ENCODE results near the gene VPS13C. TPM values are rescaled to one million over a fixed set of nuclear protein-coding genes. Genes with fewer than 3 reads are reported as not detected.
"Not testable (repeated sequence)": the region's sequence is repeated elsewhere in the genome, so short reads cannot be mapped to it uniquely, and the experiment has no call there.

Gene VPS13C
- total RNA-seq, 1 donor: 79.8 TPM

GRCh38 chr15:62021991-62022600 is 38.2 kb downstream of the VPS13C start:
- H3K4me3 ChIP-seq (ENCODE audit: low read depth, low read length): no peak overlapping the region
- no peak for DNase-seq (ENCODE audit: low read depth)
- peak; percentile 35 for TF ChIP-seq CTCF (IDR thresholded peaks at IDR 0.05; ENCODE audit: insufficient read depth, low read length)

DNA sequence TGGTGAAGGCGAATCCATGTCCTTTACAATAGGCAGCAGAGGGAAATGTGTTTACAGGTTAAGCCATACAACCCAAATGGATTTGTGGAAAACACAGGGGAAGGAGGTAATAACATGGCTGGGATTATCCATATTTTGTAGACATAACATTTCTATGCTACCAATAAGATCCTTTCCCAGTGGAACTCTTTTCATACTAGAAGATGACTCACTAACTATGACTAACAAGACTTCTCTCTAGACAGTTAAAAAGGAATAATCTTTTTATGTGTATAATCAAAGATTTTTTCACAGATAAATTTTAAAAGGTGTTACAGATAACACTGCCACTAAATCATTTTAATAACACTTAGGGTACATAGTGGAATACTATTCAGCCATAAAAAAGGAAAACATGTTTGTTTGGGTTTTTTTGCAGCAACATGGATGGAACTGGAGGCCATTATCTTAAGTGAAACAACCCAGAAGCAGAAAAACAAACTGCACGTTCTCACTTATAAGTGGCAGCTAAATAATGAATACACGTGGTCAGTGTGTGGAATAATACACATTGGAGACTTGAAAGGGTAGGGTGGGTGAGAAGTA is 39.6 kb downstream of the VPS13C start:
- TF ChIP-seq CTCF (IDR thresholded peaks at IDR 0.05; ENCODE audit: insufficient read depth, low read length): no peak
- DNase-seq (ENCODE audit: low read depth): no peak
- H3K4me3 ChIP-seq (ENCODE audit: low read depth, low read length): no peak overlapping the region

- H3K4me3 ChIP-seq (ENCODE audit: low read depth, low read length); DNase-seq (ENCODE audit: low read depth): not testable (repeated sequence)
Measured at GRCh38 chr15:62005354-62005753, 54.9 kb downstream of the VPS13C start.

DNA sequence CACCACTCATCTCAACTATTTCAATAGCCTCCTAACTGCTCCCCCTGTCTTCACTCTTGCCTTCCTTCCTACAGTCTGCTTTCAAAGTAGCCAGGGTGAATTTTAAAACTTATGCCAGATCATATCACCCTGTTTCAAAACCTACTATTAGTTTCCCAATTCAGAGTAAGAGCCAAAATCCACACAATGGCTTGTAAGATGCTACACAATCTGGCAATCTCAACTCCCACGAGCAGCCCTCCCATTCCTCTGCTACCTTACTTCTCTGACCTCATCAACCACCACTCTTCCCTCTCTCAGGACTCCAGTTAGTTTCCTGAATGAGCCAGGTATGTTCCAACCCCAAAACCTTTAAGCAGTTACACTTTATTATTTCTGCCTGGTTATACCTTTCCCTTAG is 62.5 kb downstream of the VPS13C start:
- no peak overlapping the region for H3K4me3 ChIP-seq (ENCODE audit: low read depth, low read length)
- DNase-seq (ENCODE audit: low read depth): peak; percentile 70
- peak; percentile 24 for TF ChIP-seq CTCF (IDR thresholded peaks at IDR 0.05; ENCODE audit: insufficient read depth, low read length)

DNA sequence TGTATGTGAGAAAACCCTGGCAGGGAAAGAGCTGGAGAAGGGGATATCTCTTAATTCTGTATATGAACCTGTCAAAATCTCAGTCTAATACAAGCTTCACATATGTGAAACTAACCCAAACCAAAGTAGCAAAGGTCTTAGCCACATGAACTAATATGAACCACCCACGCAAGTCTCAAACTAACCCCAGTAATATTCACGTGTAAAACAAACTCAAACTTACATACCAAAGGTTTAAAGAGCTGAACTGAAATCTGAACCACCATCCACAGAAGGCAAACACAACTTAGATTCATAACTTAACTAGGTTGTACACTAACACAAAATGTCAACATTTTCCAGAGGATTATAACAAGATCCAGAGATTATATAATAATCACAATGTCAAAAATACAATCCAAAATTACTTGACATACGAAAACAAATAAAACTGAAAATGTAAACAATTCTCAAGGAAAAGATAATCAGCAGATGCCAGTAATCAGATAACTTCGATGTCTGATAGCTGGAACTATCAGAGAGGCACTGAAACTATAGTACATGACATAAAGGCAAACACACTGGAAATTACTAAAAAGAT is 64.1 kb downstream of the VPS13C start:
- DNase-seq (ENCODE audit: low read depth): no peak
- no peak for TF ChIP-seq CTCF (IDR thresholded peaks at IDR 0.05; ENCODE audit: insufficient read depth, low read length)

GRCh38 chr15:61994216-61994615 is 66.0 kb downstream of the VPS13C start:
- no peak for TF ChIP-seq CTCF (IDR thresholded peaks at IDR 0.05; ENCODE audit: insufficient read depth, low read length)

More for the DNA sequence above, 64.1 kb downstream of the VPS13C start:
- H3K4me3 ChIP-seq (ENCODE audit: low read depth, low read length): no peak overlapping the region

GRCh38 chr15:61992518-61992917 is 67.7 kb downstream of the VPS13C start:
- no peak for TF ChIP-seq CTCF (IDR thresholded peaks at IDR 0.05; ENCODE audit: insufficient read depth, low read length)
- no peak overlapping the region for H3K4me3 ChIP-seq (ENCODE audit: low read depth, low read length)
- DNase-seq (ENCODE audit: low read depth): no peak

More at GRCh38 chr15:61994216-61994615, 66.0 kb downstream of the VPS13C start:
- no peak overlapping the region for H3K4me3 ChIP-seq (ENCODE audit: low read depth, low read length)
- DNase-seq (ENCODE audit: low read depth): peak; percentile 91

Data from fibroblast of the aortic adventitia (primary cell).